MM.1S (cell line): ENCODE data around the gene TRAM2.

Experiments used
- DNase-seq: peaks from one replicate; pipeline ENCODE4 v3.0.0-alpha.2; 2015
- H2AFZ ChIP-seq: fragments of 300-600 bp; sonication (generic); 2 replicates; pipeline ENCODE4 v1.6.0; 2016; ENCODE audit warnings: antibody characterized with exemption, low read length
- H3F3A ChIP-seq: fragments of 300-600 bp; sonication (generic); 2 replicates; pipeline ENCODE4 v1.6.1; 2016; ENCODE audit warnings: mild to moderate bottlenecking, antibody characterized with exemption, low read length, moderate library complexity, mixed read lengths; ENCODE audit not compliant: insufficient read depth
- H3K27ac ChIP-seq: fragments of 300-600 bp; sonication (generic); 2 replicates; pipeline ENCODE4 v1.5.1; 2016; ENCODE audit warnings: mild to moderate bottlenecking, low read length
- H3K27me3 ChIP-seq: fragments of 300-600 bp; sonication (generic); replicated peaks from 2 replicates; pipeline ENCODE4 v1.6.0; 2016; ENCODE audit warnings: low read length; ENCODE audit not compliant: insufficient read depth
- H3K36me3 ChIP-seq: fragments of 300-600 bp; sonication (generic); replicated peaks from 2 replicates; pipeline ENCODE4 v1.6.1; 2016; ENCODE audit warnings: mild to moderate bottlenecking, low read length, mixed read lengths; ENCODE audit not compliant: insufficient read depth
- H3K4me1 ChIP-seq: fragments of 300-600 bp; sonication (generic); 2 replicates; pipeline ENCODE4 v1.6.1; 2016; ENCODE audit warnings: low read length, mixed read lengths
- H3K4me2 ChIP-seq: fragments of 300-600 bp; sonication (generic); 2 replicates; pipeline ENCODE4 v1.6.0; 2016; ENCODE audit warnings: low read depth, low read length
- H3K4me3 ChIP-seq: fragments of 300-600 bp; sonication (generic); 2 replicates; pipeline ENCODE4 v1.5.1; 2016; ENCODE audit warnings: low read length, mixed read lengths
- H3K79me2 ChIP-seq: fragments of 300-600 bp; sonication (generic); 2 replicates; pipeline ENCODE4 v1.6.1; 2016; ENCODE audit warnings: mixed run types, low read length, mixed read lengths
- H3K9ac ChIP-seq: fragments of 300-600 bp; sonication (generic); 2 replicates; pipeline ENCODE4 v1.6.1; 2016; ENCODE audit warnings: low read length, mixed read lengths
- H3K9me2 ChIP-seq: fragments of 300-600 bp; sonication (generic); replicated peaks from 2 replicates; pipeline ENCODE4 v1.6.1; 2016; ENCODE audit warnings: mild to moderate bottlenecking, low read length, mixed read lengths; ENCODE audit not compliant: insufficient read depth
- H3K9me3 ChIP-seq: fragments of 300-600 bp; sonication (generic); replicated peaks from 2 replicates; pipeline ENCODE4 v1.6.1; 2016; ENCODE audit warnings: mild to moderate bottlenecking, low read length, mixed read lengths; ENCODE audit not compliant: insufficient read depth
- H4K20me1 ChIP-seq: fragments of 300-600 bp; sonication (generic); 2 replicates; pipeline ENCODE4 v1.6.1; 2016; ENCODE audit warnings: mild to moderate bottlenecking, low read length, moderate library complexity, mixed read lengths; ENCODE audit not compliant: insufficient read depth
- EZH2 ChIP-seq: fragments of 300-600 bp; sonication (generic); optimal IDR thresholded peaks from 2 replicates; pipeline ENCODE3; 2017; ENCODE audit warnings: low read depth, mild to moderate bottlenecking, antibody characterized with exemption, low read length, mixed read lengths
- EZH2phosphoT487 ChIP-seq: fragments of 300-600 bp; sonication (generic); IDR thresholded peaks from 2 replicates; pipeline ENCODE4 v1.6.1; 2018; ENCODE audit warnings: antibody characterized with exemption, low read length
- TF ChIP-seq, protein P1 (sequence below): fragments of 300-600 bp; sonication (generic); IDR thresholded peaks from 2 replicates; pipeline ENCODE4 v1.5.1; 2016; ENCODE audit warnings: antibody characterized with exemption, low read length, mixed read lengths

TRAM2 gene

DNA sequence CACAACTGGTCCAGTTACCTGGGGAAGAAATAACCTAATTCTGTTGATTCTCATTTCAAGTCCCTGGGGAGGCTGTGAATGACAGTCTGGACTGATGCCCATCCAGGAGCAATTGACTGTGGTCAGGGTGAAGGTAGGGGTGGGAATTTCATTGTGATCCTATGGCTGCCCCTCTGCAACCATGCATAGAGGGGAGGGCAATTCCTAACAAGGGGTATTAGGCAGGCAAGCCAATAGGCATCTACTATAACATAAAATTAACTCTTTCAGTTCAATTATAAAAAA lies 44.0 kb upstream of the TRAM2 start:
- Histone ChIP-seq H3K4me3 (no peak overlapping the region), H3K9ac (no peak overlapping the region)

GRCh38 chr6:52620055-52620905 lies 43.4 kb upstream of the TRAM2 start:
- TF ChIP-seq EZH2, result no peak
- TF ChIP-seq, protein P1, sequence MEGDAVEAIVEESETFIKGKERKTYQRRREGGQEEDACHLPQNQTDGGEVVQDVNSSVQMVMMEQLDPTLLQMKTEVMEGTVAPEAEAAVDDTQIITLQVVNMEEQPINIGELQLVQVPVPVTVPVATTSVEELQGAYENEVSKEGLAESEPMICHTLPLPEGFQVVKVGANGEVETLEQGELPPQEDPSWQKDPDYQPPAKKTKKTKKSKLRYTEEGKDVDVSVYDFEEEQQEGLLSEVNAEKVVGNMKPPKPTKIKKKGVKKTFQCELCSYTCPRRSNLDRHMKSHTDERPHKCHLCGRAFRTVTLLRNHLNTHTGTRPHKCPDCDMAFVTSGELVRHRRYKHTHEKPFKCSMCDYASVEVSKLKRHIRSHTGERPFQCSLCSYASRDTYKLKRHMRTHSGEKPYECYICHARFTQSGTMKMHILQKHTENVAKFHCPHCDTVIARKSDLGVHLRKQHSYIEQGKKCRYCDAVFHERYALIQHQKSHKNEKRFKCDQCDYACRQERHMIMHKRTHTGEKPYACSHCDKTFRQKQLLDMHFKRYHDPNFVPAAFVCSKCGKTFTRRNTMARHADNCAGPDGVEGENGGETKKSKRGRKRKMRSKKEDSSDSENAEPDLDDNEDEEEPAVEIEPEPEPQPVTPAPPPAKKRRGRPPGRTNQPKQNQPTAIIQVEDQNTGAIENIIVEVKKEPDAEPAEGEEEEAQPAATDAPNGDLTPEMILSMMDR, result no peak
- TF ChIP-seq EZH2phosphoT487, result no peak
- Histone ChIP-seq H3K4me1 (no peaks in the 10 kb centered on the region), H3K9me3 (no peaks in the 10 kb centered on the region), H3K79me2 (no peaks in the 10 kb centered on the region), H4K20me1 (no peaks in the 10 kb centered on the region), H3K9me2 (no peaks in the 10 kb centered on the region; the same call in 1 of the 2 replicates), H3F3A (no peaks in the 10 kb centered on the region), H2AFZ (no peak overlapping the region; the same call in 1 of the 2 replicates), H3K4me2 (no peak overlapping the region), H3K4me3 (no peak overlapping the region), H3K9ac (no peak overlapping the region), H3K27me3 (no peaks in the 10 kb centered on the region), H3K36me3 (no peaks in the 10 kb centered on the region), H3K27ac (no peak overlapping the region)
- no peak for DNase-seq

More for the DNA sequence above, 44.0 kb upstream of the TRAM2 start:
- no peak for DNase-seq
- no peaks in the 10 kb centered on the region for H4K20me1 ChIP-seq
- H3K4me1 ChIP-seq, result no peaks in the 10 kb centered on the region
- H3K36me3 ChIP-seq, result no peaks in the 10 kb centered on the region
- H3K79me2 ChIP-seq, result no peaks in the 10 kb centered on the region
- no peaks in the 10 kb centered on the region; the same call in 1 of the 2 replicates for H3K9me2 ChIP-seq
- no peaks in the 10 kb centered on the region for H3K27me3 ChIP-seq
- H3K4me2 ChIP-seq, result no peak overlapping the region
- H3F3A ChIP-seq, result no peaks in the 10 kb centered on the region
- H3K27ac ChIP-seq, result no peak overlapping the region
- no peaks in the 10 kb centered on the region for H3K9me3 ChIP-seq
- H2AFZ ChIP-seq, result no peak overlapping the region
- TF ChIP-seq EZH2phosphoT487, result no peak
- no peak for TF ChIP-seq EZH2
- TF ChIP-seq, protein P1, result no peak

GRCh38 chr6:52617087-52617486 lies 40.2 kb upstream of the TRAM2 start:
- TF ChIP-seq EZH2phosphoT487, result no peak

GRCh38 chr6:52616059-52616690 lies 39.3 kb upstream of the TRAM2 start:
- Histone ChIP-seq H3K9ac (no peak overlapping the region), H3K9me3 (no peaks in the 10 kb centered on the region), H3F3A (no peaks in the 10 kb centered on the region), H3K79me2 (no peaks in the 10 kb centered on the region), H3K4me1 (no peaks in the 10 kb centered on the region), H2AFZ (no peak overlapping the region), H3K27ac (no peak overlapping the region), H3K36me3 (no peaks in the 10 kb centered on the region), H3K9me2 (no peaks in the 10 kb centered on the region; the same call in 1 of the 2 replicates), H3K4me2 (no peak overlapping the region), H3K27me3 (no peaks in the 10 kb centered on the region), H4K20me1 (no peaks in the 10 kb centered on the region), H3K4me3 (no peak overlapping the region)
- no peak for DNase-seq
- TF ChIP-seq EZH2 (no peak), EZH2phosphoT487 (no peak)
- TF ChIP-seq, protein P1, result no peak

More at GRCh38 chr6:52617087-52617486, 40.2 kb upstream of the TRAM2 start:
- H3K4me1 ChIP-seq, result no peaks in the 10 kb centered on the region
- H3F3A ChIP-seq, result no peaks in the 10 kb centered on the region
- H2AFZ ChIP-seq, result no peak overlapping the region
- no peaks in the 10 kb centered on the region; the same call in 1 of the 2 replicates for H3K9me2 ChIP-seq
- H3K4me3 ChIP-seq, result no peak overlapping the region
- H4K20me1 ChIP-seq, result no peaks in the 10 kb centered on the region
- DNase-seq, result no peak
- no peak overlapping the region for H3K9ac ChIP-seq
- H3K79me2 ChIP-seq, result no peaks in the 10 kb centered on the region
- no peaks in the 10 kb centered on the region for H3K27me3 ChIP-seq
- H3K9me3 ChIP-seq, result no peaks in the 10 kb centered on the region
- no peaks in the 10 kb centered on the region for H3K36me3 ChIP-seq
- no peak overlapping the region for H3K4me2 ChIP-seq
- no peak overlapping the region for H3K27ac ChIP-seq
